Adrenal gland (tissue), 12 donors: Measurements from ENCODE around the gene EFEMP1. TPM values are rescaled to one million over a fixed set of nuclear protein-coding genes. Genes with fewer than 3 reads are reported as not detected.

Experiments used
- DNase-seq, 7 donors: peaks; one replicate each; pipeline ENCODE4 v3.0.0-alpha.2; 2019 to 2020
- H3K27ac ChIP-seq, 5 donors: fragments of 200-600 bp; sonication (generic) in 4 of 5; 1 replicate in 3 of 5; 2 replicates in 2 of 5; pipeline versions ENCODE4 v1.5.1 to v1.8.0; 2016 to 2020; ENCODE audit warnings: mild to moderate bottlenecking in 1 of 5
- H3K27me3 ChIP-seq: fragments of 200-600 bp; 2 replicates; pipeline ENCODE4 v1.8.0; 2021
- H3K36me3 ChIP-seq, 2 donors: fragments of 200-600 bp; replicated peaks in 1 of 2; 1 replicate in 1 of 2; 2 replicates in 1 of 2; pipeline versions ENCODE4 v1.5.1 to v1.8.0; 2018 to 2022
- H3K4me1 ChIP-seq, 2 donors: fragments of 200-600 bp; replicated peaks in 1 of 2; 1 replicate in 1 of 2; 2 replicates in 1 of 2; pipeline versions ENCODE4 v1.5.1 to v1.8.0; 2018 to 2021
- H3K4me3 ChIP-seq, 4 donors: fragments of 200-600 bp; sonication (generic) in 3 of 4; one replicate each; pipeline ENCODE4 v1.5.1; 2016 to 2018
- H3K9me3 ChIP-seq, 3 donors: fragments of 200-600 bp; sonication (generic) in 1 of 3; replicated peaks in 1 of 3; 1 replicate in 2 of 3; 2 replicates in 1 of 3; pipeline versions ENCODE4 v1.5.1 to v1.8.0; 2016 to 2021
- POLR2A ChIP-seq, 2 donors: fragments of 450-650 bp; IDR thresholded peaks; one replicate each; pipeline ENCODE4 v1.6.1; 2017; ENCODE audit warnings: antibody characterized with exemption in 2 of 2, mild to moderate bottlenecking in 2 of 2, moderate library complexity in 1 of 2
- WGBS, 4 donors: extraction: QIAGEN DNeasy Blood & Tissue Kit in 2 of 4; methylation state at CpG; one replicate each; pipeline versions ENCODE4 v1.1.5 to v1.1.7; 2013 to 2017; 5-methylcytosine and 5-hydroxymethylcytosine counted together
- intact Hi-C, 2 donors: fragments of 100-400 bp; cut with DNase I; formaldehyde crosslinking; loops; one replicate each; pipeline versions ENCODE4 v1.14.1 to v1.15.0; 2022 to 2023
- polyA plus RNA-seq, 3 donors: library from polyadenylated mRNA; stranded (reverse); fragments of 200-250 nt in 2 of 3; fragments of 350-450 nt in 1 of 3; fragmentation: Illumina TruSeq in 1 of 3; extraction: RNeasy Lipid Tissue Mini Kit (QIAGEN cat#74804) in 1 of 3; gene quantifications; one replicate each; pipeline ENCODE4 v1.2.3, GENCODE V29; 2013 to 2014
- total RNA-seq, 9 donors: library from RNA; depleted of rRNA in 4 of 9; stranded (reverse); fragments of >200 nt in 4 of 9; fragments of 120-200 nt in 1 of 9; fragmentation: NEBNext Ultra II Directional in 1 of 9; extraction: Animal tissue kit (Norgen Biotek cat#: 25700) in 1 of 9; gene quantifications; one replicate each; pipeline versions ENCODE4 v1.1.0 to v1.2.4, GENCODE V29; 2013 to 2023
- TF ChIP-seq, protein P1 (sequence below), 6 experiments: fragments of 450-650 bp in 4 of 6; fragments of 200-600 bp in 2 of 6; sonication (generic) in 1 of 6; IDR thresholded peaks; 1 replicate in 5 of 6; 2 replicates in 1 of 6; pipeline versions ENCODE4 v1.5.1 to v1.8.0; 2016 to 2021; ENCODE audit warnings: antibody characterized with exemption in 6 of 6, mild to moderate bottlenecking in 2 of 6, moderate library complexity in 1 of 6
- donor health status: healthy with polysubstance abuse.
- donor health status: Bipolar disorder and iron deficiency.
- donor health status: DM: yes; HTN: yes; CAD: no.
- donor health status: DM: no; HTN: no; CAD: no.
- donor health status: DM: no; HTN: no; CAD: no.
- donor health status: DM: yes; HTN: yes; CAD: no.

EFEMP1 gene
- total and polyA plus RNA-seq, 12 donors: 3.9 to 430 (median 124) TPM

DNA sequence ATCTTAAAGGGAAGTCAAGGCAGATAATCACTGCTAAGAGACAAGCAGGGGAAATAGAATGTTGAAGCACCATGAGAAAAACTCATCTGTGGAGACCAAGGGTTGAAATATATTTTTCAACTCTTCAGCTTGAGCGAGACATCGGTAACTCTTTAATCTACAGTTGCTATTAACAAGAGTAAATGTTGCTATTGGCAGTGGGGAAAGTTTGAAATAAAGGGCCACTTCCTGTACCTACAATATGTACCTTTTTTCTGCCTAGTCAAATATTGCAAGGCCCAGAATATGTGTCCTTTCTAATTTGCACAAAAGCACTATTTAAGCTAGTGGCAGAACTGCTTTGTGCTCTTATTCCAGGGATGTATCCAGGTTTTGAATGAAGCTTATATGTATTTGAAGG, 65.8 kb downstream of the EFEMP1 start:
- Histone ChIP-seq H3K9me3 (no peaks in the 10 kb centered on the region), H3K4me1 (peaks cover 7 to 12% of the 10 kb centered on the region in 2 donors), H3K27ac (no peak overlapping the region), H3K4me3 (no peak overlapping the region), H3K27me3 (no peaks in the 10 kb centered on the region), H3K36me3 (no peaks in the 10 kb centered on the region)
- TF ChIP-seq, protein P1, sequence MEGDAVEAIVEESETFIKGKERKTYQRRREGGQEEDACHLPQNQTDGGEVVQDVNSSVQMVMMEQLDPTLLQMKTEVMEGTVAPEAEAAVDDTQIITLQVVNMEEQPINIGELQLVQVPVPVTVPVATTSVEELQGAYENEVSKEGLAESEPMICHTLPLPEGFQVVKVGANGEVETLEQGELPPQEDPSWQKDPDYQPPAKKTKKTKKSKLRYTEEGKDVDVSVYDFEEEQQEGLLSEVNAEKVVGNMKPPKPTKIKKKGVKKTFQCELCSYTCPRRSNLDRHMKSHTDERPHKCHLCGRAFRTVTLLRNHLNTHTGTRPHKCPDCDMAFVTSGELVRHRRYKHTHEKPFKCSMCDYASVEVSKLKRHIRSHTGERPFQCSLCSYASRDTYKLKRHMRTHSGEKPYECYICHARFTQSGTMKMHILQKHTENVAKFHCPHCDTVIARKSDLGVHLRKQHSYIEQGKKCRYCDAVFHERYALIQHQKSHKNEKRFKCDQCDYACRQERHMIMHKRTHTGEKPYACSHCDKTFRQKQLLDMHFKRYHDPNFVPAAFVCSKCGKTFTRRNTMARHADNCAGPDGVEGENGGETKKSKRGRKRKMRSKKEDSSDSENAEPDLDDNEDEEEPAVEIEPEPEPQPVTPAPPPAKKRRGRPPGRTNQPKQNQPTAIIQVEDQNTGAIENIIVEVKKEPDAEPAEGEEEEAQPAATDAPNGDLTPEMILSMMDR (IDR thresholded peaks at IDR 0.05): no peak
- no peak for TF ChIP-seq POLR2A (IDR thresholded peaks at IDR 0.05)
- WGBS, 4 donors: 95 to 98% (median 96%) methylated on average over 2 of the region's 2 CpGs
- intact Hi-C loops: no loop called here
- no peak for DNase-seq

DNA sequence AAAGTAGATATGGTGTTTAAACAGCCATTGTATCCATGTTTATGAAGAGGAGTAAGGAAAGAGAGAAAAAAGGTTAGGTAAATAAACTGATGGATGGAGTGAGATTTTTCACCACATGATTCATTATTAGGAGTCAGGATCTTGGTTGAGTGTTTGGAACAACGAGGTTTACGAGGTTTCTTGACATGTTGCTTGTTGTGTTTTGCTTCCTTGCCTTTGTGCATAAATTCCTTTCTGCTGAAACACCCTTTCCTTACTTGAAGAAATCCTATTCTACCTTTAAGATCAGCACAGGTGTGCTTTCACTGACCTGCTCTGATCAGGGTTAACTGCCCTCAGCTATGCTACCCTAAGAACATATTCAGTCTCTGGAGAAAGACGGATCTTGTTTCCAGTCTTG, 66.6 kb downstream of the EFEMP1 start:
- no peak for DNase-seq
- Histone ChIP-seq H3K4me3 (no peak overlapping the region), H3K27ac (no peak overlapping the region), H3K27me3 (no peaks in the 10 kb centered on the region), H3K9me3 (no peaks in the 10 kb centered on the region), H3K4me1 (peaks cover 3% of the 10 kb centered on the region in 2 donors), H3K36me3 (no peaks in the 10 kb centered on the region)
- WGBS, 4 donors: 63 to 70% (median 65%) methylated on average over 3 of the region's 3 CpGs
- TF ChIP-seq, protein P1 (IDR thresholded peaks at IDR 0.05): no peak
- no peak for TF ChIP-seq POLR2A (IDR thresholded peaks at IDR 0.05)
- intact Hi-C loops: no loop called here

DNA sequence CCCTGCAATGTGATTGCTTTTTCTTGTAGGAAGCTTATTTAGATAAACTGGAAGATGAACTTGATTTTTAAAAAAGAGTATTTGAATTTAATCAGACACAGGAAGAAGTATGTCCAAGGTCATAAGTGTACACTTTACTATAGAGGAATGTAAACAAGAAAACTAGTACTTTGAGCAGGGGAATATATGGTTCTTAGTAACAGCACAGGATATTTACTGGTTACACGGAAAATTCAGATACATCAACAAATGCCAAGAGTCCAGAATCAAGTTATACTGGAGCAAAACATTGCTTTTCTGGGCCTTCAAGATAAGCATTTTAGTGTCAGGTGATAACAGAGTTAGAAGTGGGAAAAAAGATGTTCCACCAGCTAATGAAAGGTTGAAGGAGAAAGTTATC, 75.5 kb downstream of the EFEMP1 start:
- DNase-seq: no peak
- intact Hi-C loops: no loop called here
- 69 to 88% (median 73%) methylated on average over 1 of the region's 1 CpG for WGBS, 4 donors

DNA sequence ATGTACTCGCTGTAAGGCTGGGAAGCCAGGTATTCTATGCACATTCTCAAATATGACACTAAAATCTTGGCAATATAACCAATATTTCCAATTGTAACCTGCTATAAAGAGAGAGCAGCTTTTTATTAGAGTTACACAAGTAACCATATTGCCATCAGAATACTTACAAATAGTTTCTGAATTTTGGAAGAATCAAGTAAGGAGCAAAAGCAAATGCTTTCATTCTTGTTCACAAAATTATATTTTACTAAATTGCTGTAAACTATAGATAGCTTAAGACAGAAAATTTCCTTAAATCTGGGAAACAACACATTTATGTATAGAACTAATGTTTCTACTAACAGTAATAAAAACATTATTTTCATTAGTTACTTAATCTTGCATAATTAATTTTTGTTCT, 77.2 kb downstream of the EFEMP1 start:
- Histone ChIP-seq H3K27me3 (no peaks in the 10 kb centered on the region), H3K27ac (no peak overlapping the region), H3K4me1 (peaks cover 0 to 5% of the 10 kb centered on the region in 2 donors), H3K9me3 (peaks cover 0 to 6% (median 0%) of the 10 kb centered on the region in 3 donors), H3K36me3 (no peaks in the 10 kb centered on the region), H3K4me3 (no peak overlapping the region)
- DNase-seq: no peak
- 88 to 100% (median 96%) methylated on average over 1 of the region's 1 CpG for WGBS, 4 donors
- no peak for TF ChIP-seq POLR2A (IDR thresholded peaks at IDR 0.05)
- TF ChIP-seq, protein P1 (IDR thresholded peaks at IDR 0.05): no peak
- intact Hi-C loops: no loop called here

More for the DNA sequence above, 75.5 kb downstream of the EFEMP1 start:
- Histone ChIP-seq H3K9me3 (peaks cover 0 to 6% (median 0%) of the 10 kb centered on the region in 3 donors), H3K27ac (no peak overlapping the region), H3K36me3 (no peaks in the 10 kb centered on the region), H3K27me3 (no peaks in the 10 kb centered on the region), H3K4me1 (peaks cover 0 to 2% of the 10 kb centered on the region in 2 donors), H3K4me3 (no peak overlapping the region)
- TF ChIP-seq, protein P1 (IDR thresholded peaks at IDR 0.05): no peak
- no peak for TF ChIP-seq POLR2A (IDR thresholded peaks at IDR 0.05)
